ENCODE results near the gene ZDHHC8.

The ZDHHC8 gene

DNA sequence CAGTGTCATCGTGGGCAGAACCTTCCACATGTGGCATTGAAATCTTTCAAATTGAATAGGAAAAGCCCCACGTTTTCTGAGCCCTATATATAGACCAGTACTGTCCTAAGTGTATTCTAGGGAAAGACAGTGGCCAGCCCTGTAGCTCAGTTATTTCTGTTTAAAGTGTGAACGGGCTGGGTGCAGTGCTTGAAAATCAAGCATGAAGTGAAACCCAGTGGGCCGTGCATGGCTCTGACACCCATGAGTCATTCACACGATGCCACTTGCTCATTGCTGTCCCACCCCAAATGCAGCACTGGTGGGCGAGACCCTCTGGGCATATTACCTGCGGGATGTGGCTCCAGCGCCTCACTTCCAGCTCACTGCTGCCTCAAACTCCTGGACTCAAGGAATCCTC is 49.0 kb downstream of the ZDHHC8 start:
- DNase-seq (ENCODE audit: low spot score) = no peak

DNA sequence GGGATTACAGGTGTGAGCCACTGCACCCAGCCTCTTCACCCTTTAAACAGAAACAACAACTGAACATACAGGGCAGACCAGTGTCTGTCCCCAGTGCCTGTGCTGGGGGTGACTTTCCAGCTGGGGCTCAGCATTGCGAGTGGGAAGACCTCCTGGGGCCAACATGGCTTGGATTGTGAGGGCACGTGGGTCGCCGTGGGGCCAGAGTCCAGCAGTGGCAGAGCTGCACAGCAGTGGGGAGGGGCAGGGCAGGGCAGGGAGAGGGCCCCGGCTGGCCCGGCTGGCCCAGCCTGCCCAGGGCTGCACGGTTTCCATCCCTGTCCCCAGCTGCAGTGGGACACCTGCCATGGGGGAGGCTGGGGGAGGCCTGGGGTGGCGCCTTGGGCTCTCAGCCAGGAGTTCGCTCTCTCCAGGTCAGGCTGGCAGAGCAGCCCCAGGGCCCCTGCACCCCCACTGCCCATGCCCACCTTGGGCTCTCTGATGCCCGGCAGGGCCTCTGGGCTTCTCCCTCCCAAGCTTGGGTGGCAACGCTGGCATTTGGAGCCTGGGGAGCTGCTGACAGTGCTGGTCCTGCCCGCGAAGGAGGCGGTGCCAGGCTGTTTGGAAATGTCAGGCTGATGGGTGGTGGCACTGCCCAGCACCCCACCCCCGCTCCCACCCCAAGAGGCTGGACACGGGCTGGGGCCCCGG is 49.7 kb downstream of the ZDHHC8 start:
- no peak for DNase-seq (ENCODE audit: low spot score)

- DNase-seq (ENCODE audit: low spot score) = no peak
Observed at GRCh38 chr22:20181884-20182236, 50.3 kb downstream of the ZDHHC8 start.

DNA sequence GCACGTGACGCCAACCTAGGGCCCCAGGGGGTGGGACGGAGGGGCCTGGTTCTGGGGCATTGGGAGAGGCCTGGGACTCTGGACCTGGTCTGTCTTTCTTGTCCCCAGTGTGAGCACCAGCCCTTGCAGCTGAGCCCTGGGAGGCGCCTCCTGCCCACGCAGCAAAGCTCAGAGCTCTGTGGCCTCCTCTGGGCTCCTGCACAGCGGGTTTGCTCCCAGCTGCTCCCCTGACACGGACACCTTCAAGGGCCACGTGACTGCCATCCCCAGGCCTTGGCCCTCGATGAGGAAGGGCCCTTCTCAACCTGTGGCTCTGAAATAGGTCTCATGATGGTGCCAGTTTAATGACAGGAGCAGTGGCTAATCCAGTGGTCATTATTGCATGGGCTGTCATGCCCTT is 50.8 kb downstream of the ZDHHC8 start:
- no peak for DNase-seq (ENCODE audit: low spot score)

DNA sequence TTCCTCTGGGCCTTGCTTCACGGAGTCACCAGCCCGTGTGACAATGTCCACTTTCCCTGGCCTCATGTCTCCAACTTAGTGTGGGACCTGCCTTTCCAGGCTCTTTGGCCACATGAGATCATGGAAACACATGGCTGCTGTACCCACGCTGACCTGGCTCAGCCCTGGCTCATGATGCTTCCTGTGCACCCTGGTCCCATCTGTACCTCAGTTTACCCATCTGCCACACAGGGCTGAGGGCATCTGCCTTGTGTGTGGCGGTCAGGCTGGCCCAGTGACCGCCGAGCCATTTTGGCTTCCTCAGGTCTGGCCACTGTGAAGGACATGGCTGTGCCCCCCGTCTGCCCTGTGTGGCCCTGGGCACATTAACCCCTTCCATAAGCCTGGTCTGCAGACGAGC is 51.5 kb downstream of the ZDHHC8 start:
- no peak for DNase-seq (ENCODE audit: low spot score)

- no peak for DNase-seq (ENCODE audit: low spot score)
Observed at GRCh38 chr22:20183823-20184222, 52.2 kb downstream of the ZDHHC8 start.

- DNase-seq (ENCODE audit: low spot score) = no peak
Observed at GRCh38 chr22:20184501-20185165, 53.0 kb downstream of the ZDHHC8 start.

DNA sequence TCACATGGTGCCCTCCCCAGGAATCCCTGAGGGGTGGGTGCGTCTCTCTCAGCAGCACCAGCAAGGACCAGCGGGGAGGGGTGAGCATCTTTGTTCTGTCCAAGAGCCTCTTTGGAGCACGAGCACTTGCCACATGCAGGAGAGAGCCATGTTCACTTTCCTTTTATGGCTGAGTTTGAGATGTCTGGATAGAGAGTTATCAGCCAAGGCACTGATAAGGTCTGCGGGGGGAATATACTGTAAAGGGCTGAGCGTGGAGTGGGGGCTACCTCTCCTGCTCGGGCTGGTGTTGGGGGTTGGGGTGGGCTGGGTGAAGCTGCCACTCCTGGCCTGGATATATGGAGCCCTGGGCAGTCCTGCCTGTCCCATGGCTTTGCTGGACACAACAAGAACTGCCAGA is 54.1 kb downstream of the ZDHHC8 start:
- DNase-seq (ENCODE audit: low spot score) = no peak

DNA sequence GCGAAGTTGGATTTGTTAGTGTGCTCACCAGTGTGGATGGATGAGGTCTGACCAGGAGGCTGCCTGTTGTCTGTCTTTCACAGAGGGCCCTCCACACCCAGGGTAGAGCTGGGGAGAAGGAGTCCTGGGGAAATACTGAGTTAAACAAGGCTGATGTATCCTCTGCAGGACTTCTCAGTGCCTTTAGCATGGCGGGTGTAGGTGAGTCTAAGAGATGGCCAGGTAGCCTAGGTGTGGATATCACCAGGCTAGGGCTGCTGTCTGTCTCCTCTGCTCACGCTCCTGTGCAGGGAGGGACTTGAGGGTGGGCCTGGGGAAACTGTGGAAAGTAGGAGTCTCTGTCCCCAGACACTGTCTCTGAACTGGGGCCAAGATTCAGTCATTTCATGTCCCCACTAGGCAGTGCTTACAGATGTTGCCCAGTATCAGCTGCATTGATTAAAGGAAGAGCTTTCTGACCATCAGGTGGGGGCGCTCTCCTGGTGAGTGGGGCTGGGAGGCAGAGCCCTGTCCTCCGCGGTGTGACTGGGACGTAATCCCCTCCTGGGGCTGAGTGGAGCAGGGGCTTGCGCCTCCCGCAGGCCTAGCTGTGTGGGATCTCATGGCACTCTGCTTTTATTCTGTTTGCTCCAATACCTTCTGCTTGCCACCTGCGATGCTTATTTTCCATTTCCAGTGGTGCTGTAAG is 54.7 kb downstream of the ZDHHC8 start:
- DNase-seq (ENCODE audit: low spot score) = no peak

DNA sequence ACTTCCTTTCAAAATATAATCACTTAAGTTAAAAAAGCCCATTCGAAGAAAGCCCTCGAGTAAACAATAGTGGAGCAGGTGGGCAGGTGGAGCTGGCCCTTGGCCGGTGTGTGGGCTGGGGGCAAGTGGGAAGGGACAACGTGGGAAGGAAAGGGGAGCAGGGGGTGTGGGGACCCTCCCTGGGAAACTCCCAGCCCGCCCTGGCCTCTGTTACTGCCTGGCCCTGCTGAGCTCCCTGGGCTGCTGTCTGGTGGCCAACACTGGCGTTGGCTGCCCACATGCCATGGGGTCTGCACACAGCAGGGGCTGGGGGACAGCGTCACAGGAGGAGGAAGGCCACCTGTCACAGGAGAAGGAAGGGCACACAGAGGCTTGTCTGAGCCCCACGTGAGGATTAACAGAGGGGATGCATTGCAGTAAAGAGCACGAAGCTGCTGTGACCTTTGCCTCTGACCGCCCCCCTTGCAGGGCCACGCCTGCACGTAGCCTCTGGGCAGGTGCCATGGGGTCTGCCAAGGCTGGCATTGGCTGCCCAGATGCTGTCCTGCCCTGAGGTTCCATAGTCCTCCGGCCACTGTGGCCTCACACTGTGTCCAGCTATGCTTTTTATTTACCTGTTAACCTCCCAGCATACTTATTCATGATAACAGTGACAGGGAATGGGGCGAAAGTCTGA is 55.4 kb downstream of the ZDHHC8 start:
- no peak for DNase-seq (ENCODE audit: low spot score)

DNA sequence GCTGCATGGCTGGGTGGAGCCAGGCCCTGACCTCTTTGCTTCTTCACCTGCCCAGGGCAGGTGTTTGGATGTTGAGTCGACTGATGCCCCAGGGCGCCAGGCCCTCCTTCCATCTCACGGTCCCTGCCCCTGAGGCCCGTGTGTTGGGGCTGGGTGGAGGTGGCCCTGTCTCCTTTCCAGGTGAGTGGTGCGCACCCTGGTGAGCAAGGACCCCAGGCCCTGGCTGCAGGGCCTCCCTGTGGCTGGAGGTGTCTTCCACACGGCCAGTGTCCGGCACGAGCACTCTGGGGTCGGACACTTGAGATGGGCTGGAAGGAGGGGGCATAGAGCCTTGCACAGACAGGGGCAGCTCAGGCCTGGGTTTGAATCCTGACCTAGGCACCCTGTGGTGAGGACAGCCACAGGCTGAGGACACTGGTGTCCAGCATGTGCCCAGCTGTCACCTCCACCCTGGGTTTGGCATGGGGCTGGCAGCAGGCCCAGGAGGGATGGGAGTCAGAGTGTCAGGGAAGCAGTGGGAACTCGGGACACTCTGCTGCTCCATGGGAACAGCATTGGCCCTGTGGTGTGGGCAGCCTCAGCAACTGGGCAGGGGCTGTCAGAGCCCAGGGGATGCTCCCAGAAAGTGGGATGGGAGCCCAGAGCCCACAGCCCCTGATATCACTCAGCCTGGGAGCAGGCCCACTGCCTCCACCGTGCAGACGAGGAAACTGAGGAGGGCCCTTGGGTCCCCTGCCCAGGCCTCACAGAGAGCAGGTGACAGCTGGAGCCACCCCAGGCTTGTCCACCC is 56.4 kb downstream of the ZDHHC8 start:
- no peak for DNase-seq (ENCODE audit: low spot score)

DNA sequence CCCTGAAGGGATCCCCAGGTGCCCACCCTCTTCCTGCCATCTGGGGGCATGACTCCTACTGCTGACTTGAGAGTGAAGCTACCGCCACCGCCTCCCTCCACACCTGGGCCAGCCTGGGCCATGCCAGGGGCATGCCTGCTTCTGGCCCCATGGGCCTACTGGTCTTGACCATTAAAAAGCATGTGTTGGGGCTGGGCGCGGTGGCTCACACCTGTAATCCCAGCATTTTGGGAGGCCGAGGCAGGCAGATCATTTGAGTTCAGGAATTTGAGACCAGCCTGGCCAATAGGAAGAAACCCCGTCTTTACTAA is 56.9 kb downstream of the ZDHHC8 start:
- DNase-seq (ENCODE audit: low spot score) = no peak

GRCh38 chr22:20191000-20191515 is 59.5 kb downstream of the ZDHHC8 start:
- no peak for DNase-seq (ENCODE audit: low spot score)

GRCh38 chr22:20191803-20192202 is 60.2 kb downstream of the ZDHHC8 start:
- DNase-seq (ENCODE audit: low spot score) = no peak

- DNase-seq (ENCODE audit: low spot score) = no peak
Observed at GRCh38 chr22:20192293-20192971, 60.8 kb downstream of the ZDHHC8 start.

GRCh38 chr22:20192972-20193760 is 61.6 kb downstream of the ZDHHC8 start:
- DNase-seq (ENCODE audit: low spot score) = no peak

GRCh38 chr22:20193761-20194494 is 62.3 kb downstream of the ZDHHC8 start:
- DNase-seq (ENCODE audit: low spot score) = no peak

DNA sequence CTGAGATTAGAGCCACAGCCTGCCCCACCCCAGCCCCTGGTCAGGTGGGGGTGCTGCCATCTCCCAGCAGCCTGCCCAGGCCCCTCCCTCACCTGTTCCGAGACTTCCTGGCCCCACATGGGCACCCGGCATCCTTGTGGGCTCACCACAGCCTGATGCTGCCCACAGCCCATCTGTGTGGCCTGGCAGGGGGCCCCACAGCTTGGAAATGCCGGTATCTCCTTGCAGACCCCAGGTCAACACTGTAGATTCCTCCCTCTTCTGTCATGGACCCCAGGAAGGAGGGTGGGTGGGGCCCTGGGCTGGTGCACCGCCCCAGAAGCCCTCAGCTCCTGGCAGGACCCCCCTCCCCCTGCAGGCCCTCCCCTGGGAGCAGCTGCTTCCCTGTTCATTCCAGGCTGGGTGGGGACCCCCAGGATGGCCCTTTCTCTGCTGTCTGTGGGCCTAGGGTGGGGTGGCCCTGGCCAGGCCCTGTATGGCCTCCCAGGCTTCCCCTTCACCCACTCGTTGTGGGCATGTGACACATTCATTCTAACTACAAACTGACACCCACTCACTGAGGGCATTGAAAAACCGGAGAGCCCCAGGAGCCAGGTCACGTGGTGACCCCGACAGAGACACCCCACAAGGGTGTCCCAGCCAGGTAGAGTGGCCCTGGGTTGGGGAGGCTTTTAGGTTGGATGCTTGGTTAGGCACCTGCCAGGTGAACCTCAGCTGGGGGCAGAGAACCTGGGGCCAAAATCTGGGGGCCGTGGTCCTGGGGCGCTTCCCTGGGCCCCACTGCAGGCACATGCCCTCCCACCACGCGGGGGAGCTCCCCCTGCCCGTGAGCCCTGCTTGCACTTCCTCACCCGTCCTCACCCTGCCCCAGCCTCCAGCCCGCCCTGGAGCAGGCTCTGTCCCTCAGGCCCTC is 63.3 kb downstream of the ZDHHC8 start:
- DNase-seq (ENCODE audit: low spot score) = no peak
